ENCODE measurements around the gene EIF6.

EIF6 gene

DNA sequence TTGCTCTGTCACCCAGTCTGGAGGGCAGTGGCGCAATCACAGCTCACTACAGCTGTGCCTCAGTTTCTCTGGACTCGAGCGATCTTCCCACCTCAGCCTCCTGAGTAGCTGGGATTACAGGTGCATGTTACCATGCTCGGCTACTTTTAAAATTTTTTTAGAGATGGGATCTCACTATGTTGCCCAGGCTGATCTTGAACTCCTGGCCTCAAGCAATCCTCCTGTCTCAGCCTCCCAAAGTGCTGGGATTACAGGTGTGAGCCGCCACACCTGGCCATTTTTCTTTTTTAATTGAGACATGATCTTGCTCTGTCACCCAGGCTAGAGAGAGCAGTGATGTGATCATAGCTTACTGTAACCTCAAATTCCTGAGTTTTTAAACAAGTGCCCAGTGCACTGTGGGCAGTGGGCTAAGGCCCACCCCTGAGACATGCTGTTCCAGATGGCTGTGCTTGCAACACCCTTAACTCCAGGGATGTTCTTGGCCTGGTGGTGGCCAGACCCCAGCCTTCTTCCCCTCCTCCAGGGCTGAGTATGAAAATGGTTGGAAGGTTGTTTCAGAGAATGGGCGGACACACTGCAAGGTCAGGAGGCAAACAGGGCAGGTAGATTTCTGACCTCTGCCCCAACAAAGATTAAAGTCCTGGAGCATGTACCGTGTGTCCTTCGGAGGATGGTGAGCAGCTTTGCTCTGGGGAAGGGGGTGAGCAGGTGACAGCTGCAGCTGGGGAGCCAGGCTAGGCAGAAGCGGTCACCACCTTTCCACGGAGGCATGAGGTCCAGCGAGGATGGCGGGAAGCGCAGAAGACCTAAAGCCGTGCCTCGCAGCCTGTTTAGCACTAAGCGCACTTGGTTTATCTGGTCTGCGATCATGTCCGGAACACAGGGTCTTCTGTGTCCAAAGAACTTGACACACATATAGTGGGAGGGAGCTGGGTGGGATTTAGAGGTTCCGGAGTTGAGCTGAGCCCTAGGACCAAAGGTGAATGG is 9.0 kb upstream of the EIF6 start:
- FAIRE-seq = no peak

GRCh38 chr20:35292504-35293285 is 8.1 kb upstream of the EIF6 start:
- FAIRE-seq = no peak

GRCh38 chr20:35291654-35292503 is 7.3 kb upstream of the EIF6 start, which contains the start of gene FAM83C:
TSS of gene FAM83C (minus strand) at chr20:35292425. CDS start at chr20:35292304, 121 bp downstream.
- FAIRE-seq = no peak

- FAIRE-seq = no peak
These were observed 6.4 kb upstream of the EIF6 start for GRCh38 chr20:35290887-35291417.

GRCh38 chr20:35290186-35290886 is 5.8 kb upstream of the EIF6 start:
- FAIRE-seq = no peak

DNA sequence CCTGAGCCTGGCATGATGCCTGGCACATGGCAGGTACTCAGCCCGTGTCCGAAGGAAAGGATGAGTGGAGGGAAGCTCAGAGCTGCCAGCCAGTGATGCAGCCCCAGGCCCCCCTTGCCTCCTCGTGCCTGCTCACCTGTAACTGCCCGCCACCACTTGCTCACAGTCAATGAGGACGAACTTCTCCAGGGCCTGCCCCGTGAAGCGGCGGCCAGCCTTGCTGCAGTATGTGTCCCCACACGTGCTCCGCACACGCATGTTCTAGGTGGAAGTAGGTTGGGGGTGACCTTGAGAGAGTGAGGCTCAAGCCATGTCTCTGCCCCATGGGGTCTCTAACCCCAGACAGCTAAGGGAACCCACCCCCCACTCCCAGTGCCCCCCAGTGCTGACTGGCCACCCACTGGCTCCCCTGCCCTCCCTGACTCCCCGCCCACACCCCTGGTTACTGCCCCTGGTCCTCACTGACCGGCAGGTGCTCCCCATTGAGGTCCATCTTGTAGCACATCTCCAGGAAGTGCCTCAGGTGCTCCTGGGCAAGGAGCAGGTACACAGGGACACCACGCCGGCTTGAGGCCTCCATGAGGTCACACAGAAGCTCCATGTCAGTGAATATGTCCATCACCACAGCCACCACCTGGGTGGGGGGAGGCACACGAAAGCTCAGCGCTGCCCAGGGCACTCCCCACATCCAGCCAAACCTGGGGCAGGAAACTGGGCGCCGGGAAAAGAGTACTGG is 3.9 kb upstream of the EIF6 start:
- no peak for FAIRE-seq

DNA sequence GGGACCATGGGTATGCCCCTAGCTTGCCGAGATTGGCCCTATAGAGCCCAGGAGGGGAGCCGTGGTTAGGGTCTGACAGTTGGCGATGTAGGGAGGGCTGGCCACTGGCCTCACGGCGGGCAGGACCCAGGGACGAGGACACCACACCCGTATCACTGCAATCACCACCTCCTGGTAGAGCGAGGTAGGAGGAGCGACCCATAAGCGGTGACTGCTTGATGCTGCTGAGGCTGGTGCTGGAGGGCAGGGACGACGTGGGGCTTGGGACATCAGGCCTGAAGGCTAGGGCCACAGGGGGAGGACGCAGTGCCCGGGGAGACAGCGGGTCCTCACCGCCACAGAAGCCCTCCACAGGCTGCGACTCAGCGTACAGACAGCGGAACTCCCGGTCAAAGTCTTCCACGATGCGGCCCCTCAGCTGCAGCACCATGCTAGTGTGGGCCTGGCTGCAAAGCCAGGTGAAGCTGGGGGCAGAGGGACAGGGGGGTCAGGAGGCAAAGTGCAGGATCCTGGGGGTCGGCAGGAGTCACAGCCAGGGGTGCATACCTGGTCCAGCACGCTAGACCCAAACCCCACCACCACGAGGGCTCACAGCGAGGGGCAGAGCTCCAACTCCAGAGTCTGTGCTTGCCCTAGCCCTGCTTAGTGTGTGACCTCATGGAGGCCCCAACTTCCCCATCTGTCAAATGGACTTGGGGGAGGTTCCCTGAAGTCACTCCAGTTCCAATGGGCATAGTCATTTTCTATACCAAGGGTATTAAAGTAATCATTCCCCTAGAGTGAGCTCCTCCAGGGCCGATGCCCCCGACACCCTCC is 3.1 kb upstream of the EIF6 start:
- no peak for FAIRE-seq

DNA sequence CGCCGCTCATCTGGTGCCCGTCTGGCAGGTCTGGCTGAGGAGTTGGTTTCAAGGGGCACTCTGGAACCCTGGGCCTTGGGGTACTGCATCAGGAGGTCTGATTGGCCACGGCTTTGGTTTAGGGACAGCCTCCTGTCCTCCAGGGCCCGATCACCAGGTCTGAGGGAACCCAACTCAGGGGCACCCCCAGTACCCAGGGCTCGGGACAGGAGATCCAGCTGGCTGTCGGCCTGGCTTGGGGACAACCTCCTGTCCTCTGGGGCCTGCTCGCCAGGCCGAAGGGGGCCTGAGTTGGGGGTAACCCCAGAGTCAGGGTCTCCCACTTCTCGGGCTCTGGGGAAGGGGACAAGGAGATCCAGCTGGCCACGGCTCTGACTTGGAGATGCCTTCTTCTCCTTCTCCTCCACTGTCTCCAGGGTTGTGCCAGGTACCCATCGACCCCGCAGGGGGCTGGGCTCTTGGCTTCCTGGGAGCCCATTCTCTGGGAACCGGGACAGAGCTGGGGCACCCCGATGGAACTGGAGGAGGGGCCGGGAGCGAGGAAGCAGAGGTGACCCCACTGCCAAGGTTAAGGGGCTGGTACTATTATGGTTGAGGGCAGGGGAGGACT is 2.4 kb upstream of the EIF6 start:
- no peak for FAIRE-seq

GRCh38 chr20:35286077-35286898 is 1.7 kb upstream of the EIF6 start:
- FAIRE-seq = no peak

- FAIRE-seq = no peak
These were observed 1.2 kb upstream of the EIF6 start for GRCh38 chr20:35285806-35286076.

DNA sequence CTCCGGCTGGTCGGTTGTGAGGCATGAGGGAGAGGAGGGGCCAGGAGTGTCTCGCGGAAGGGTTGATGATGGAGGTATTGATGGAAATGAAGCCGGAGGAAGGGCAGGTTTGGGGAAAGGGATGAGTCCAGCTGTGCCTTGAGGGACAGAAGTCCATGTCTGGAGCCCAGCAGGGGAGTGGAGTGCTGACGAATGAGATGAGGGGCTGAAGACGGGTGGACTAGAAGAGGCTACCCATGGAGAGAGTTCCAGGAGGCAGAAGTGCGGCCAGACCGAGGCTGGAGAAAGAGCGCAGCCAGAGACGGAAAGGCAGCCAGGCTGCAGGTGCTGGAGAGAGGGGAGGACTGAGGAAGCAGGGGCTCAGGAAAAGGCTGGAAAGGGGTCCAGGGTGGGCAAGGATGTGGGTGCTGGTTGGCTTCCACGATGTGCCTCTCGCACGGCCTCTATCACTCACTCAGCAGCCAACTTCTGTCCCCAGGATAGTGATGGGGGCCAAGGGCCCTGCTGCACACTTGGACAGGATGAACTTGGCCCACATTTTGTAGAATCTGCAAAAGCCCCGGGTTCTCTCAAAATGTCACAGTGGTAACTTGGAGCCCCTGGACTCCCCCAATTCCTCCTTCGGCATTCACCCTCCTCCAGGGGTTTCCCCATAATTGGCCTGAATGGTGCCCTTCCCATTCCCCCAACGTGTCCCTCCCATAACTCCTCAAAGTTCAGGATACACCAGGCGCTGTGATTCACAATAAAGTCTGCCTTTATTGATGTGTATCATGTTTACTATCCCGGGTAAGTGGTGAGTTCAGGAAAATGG is 627 bp upstream of the EIF6 start:
- no peak for FAIRE-seq

- FAIRE-seq = no peak
These were observed 918 bp downstream of the EIF6 start for GRCh38 chr20:35283441-35284266.

GRCh38 chr20:35281506-35282101 is 3.0 kb downstream of the EIF6 start:
- no peak for FAIRE-seq

DNA sequence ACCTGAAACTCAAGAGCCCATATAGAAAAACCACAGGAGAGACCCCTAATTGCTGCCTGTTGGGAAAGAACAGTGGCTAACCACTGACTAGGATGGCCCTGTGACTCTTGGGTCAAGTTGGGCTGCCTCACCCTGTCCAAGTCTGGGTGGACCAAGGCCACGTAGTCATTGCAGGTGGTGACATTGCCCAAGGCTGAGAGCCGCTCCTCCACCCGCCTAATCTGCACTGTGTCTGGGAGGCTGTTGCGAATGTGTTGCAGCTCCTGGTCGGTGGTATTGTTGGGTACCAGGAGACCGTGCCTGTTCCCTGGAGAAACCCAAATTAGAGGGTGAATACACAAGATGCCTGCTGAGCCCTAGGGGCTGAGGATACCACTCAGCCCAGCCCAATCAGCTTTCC is 4.0 kb downstream of the EIF6 start:
- FAIRE-seq = no peak

DNA sequence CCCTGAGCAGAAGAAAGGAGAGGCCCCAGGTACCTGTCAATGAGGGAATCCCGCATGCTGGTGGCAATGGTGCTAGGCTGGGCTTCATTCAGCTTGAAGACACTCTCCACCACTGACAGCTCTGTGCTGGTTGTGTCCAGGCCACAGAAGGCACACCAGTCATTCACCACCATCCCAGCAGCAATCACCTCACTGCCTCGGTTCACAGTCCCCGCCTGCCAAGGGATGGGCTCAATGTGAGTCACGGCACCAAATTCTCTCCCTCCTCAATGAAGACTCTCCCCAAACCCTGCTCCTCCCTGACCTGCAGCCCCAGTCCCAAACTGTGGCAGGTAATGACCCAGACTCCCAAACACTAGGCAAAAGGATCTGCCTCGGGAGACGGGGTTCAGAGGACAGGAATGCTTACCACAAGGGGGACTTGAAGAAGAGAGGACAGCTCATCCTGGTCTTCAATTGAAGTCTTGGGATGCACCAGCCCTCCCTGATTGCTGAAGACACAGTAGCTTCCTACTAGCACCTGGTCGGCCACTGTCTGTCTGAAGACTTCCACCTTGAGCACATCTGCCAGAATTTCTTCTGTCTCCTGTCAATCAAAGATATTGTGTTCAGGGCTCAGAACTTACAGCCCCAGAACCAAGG is 4.9 kb downstream of the EIF6 start:
- FAIRE-seq = no peak

GRCh38 chr20:35279040-35279439 is 5.5 kb downstream of the EIF6 start:
- FAIRE-seq = no peak

All from TTC549 (cell line).